ENCODE results near the gene MMS19. TPM values are rescaled to one million over a fixed set of nuclear protein-coding genes. Genes with fewer than 3 reads are reported as not detected.

MMS19 gene
- total RNA-seq, 1 donor from 2014 or later, result 38.4 TPM

- ATAC-seq (no peak), DNase-seq (no peak)
- intact Hi-C loops (cut with micrococcal nuclease), result no loop called here
These were observed 11.0 kb upstream of the MMS19 start for GRCh38 chr10:97509120-97509680.

GRCh38 chr10:97508342-97508741, 10.1 kb upstream of the MMS19 start:
- no peak for DNase-seq
- intact Hi-C loops (cut with micrococcal nuclease), result no loop called here
- no peak for ATAC-seq

GRCh38 chr10:97506199-97506991, 8.2 kb upstream of the MMS19 start:
- DNase-seq, result no peak
- intact Hi-C loops (cut with micrococcal nuclease), result no loop called here
- no peak for ATAC-seq

GRCh38 chr10:97505152-97505551, 6.9 kb upstream of the MMS19 start:
- ATAC-seq (no peak), DNase-seq (no peak)
- intact Hi-C loops (cut with micrococcal nuclease), result no loop called here

- intact Hi-C loops (cut with micrococcal nuclease), result no loop called here
- ATAC-seq, result peak; percentile 14
- peak; percentile 65 for DNase-seq
These were observed 5.2 kb upstream of the MMS19 start for GRCh38 chr10:97503406-97503805.

- ATAC-seq (no peak), DNase-seq (no peak)
- intact Hi-C loops (cut with micrococcal nuclease), result no loop called here
These were observed 4.7 kb upstream of the MMS19 start for GRCh38 chr10:97502916-97503315.

GRCh38 chr10:97500297-97500575, 2.0 kb upstream of the MMS19 start:
- DNase-seq (no peak), ATAC-seq (no peak)
- intact Hi-C loops (cut with micrococcal nuclease), result no loop called here

GRCh38 chr10:97499561-97500296, 1.5 kb upstream of the MMS19 start:
- DNase-seq (peak; percentile 88), ATAC-seq (no peak)
- intact Hi-C loops (cut with micrococcal nuclease), result no loop called here

GRCh38 chr10:97498841-97499560, 779 bp upstream of the MMS19 start, which contains the start of gene UBTD1:
TSS of gene UBTD1 (plus strand) at chr10:97498924. CDS start at chr10:97499204, 280 bp downstream.
- ATAC-seq (peak; percentile 9), DNase-seq (peak; percentile 68)
- intact Hi-C loops (cut with micrococcal nuclease), result no loop called here

GRCh38 chr10:97497572-97498075, 598 bp downstream of the MMS19 start:
- DNase-seq, result peak; percentile 88
- peak; percentile 56 for ATAC-seq
- intact Hi-C loops (cut with micrococcal nuclease), result no loop called here

GRCh38 chr10:97494863-97495506, 3.2 kb downstream of the MMS19 start:
- no peak for ATAC-seq
- intact Hi-C loops (cut with micrococcal nuclease), result no loop called here
- DNase-seq, result no peak

- intact Hi-C loops (cut with micrococcal nuclease), result no loop called here
- DNase-seq (no peak), ATAC-seq (no peak)
These were observed 4.1 kb downstream of the MMS19 start for GRCh38 chr10:97494151-97494550.

GRCh38 chr10:97490592-97490991, 7.6 kb downstream of the MMS19 start:
- peak; percentile 44 for DNase-seq
- ATAC-seq, result peak; percentile 92
- intact Hi-C loops (cut with micrococcal nuclease), result no loop called here

- ATAC-seq (no peak), DNase-seq (no peak)
- intact Hi-C loops (cut with micrococcal nuclease), result no loop called here
These were observed 12.5 kb downstream of the MMS19 start for GRCh38 chr10:97485647-97486281.

GRCh38 chr10:97483921-97484320, 14.3 kb downstream of the MMS19 start:
- DNase-seq (no peak), ATAC-seq (no peak)
- intact Hi-C loops (cut with micrococcal nuclease), result no loop called here

GRCh38 chr10:97483506-97483905, 14.7 kb downstream of the MMS19 start:
- intact Hi-C loops (cut with micrococcal nuclease), result no loop called here
- ATAC-seq (peak; percentile 37), DNase-seq (no peak)

GRCh38 chr10:97482381-97482780, 15.8 kb downstream of the MMS19 start:
- no peak for DNase-seq
- no peak for ATAC-seq
- intact Hi-C loops (cut with micrococcal nuclease), result no loop called here

- ATAC-seq (no peak), DNase-seq (no peak)
- intact Hi-C loops (cut with micrococcal nuclease), result no loop called here
These were observed 17.2 kb downstream of the MMS19 start for GRCh38 chr10:97481071-97481470.

GRCh38 chr10:97479939-97480338, 18.3 kb downstream of the MMS19 start:
- no peak for DNase-seq
- intact Hi-C loops (cut with micrococcal nuclease), result no loop called here
- ATAC-seq, result no peak

Data from left ventricle myocardium superior (tissue), 1 donor.